Measurements from ENCODE around the gene RPL11. TPM values are rescaled to one million over a fixed set of nuclear protein-coding genes. Genes with fewer than 3 reads are reported as not detected.

RPL11 gene
- total RNA-seq, 8 experiments from 2014 or later, result 1,687 to 4,332 (median 2,623) TPM

Other genes with a start within 250 kb of the RPL11 start
- gene ASAP3, start 207.6 kb upstream of the RPL11 start, total RNA-seq, result 10 to 100 TPM; 29.0 to 96.6 (median 39.1) TPM
- gene E2F2, start 160.6 kb upstream of the RPL11 start, total RNA-seq, result 10 to 100 TPM in 1 of 8 experiments, 1 to 10 TPM in 3, under 1 TPM in 4; 0.21 to 18.5 (median 0.92) TPM
- 100 to 1,000 TPM in 4 of 8 experiments, 10 to 100 TPM in 4; 13.9 to 277 (median 70.3) TPM for gene ID3, start 132.3 kb upstream of the RPL11 start, total RNA-seq
- 10 to 100 TPM; 28.5 to 54.9 (median 37.2) TPM for gene ELOA, start 51.7 kb downstream of the RPL11 start, total RNA-seq
- gene PITHD1, start 86.6 kb downstream of the RPL11 start, total RNA-seq, result 100 to 1,000 TPM in 2 of 8 experiments, 10 to 100 TPM in 6; 40.1 to 106 (median 82.9) TPM
- 100 to 1,000 TPM in 1 of 8 experiments, 10 to 100 TPM in 7; 42.4 to 120 (median 61.1) TPM for gene LYPLA2, start 99.3 kb downstream of the RPL11 start, total RNA-seq
- 10 to 100 TPM; 18.2 to 57.1 (median 44.3) TPM for gene GALE, start 108.9 kb downstream of the RPL11 start, total RNA-seq
- gene HMGCL, start 133.6 kb downstream of the RPL11 start, total RNA-seq, result 10 to 100 TPM; 26.9 to 58.0 (median 42.2) TPM
- gene FUCA1, start 176.5 kb downstream of the RPL11 start, total RNA-seq, result 10 to 100 TPM in 6 of 8 experiments, 1 to 10 TPM in 2; 6.5 to 23.1 (median 18.9) TPM
- under 1 TPM in 4 of 8 experiments, not detected in 4; 0.09 to 0.57 (median 0.11) TPM for gene CNR2, start 221.6 kb downstream of the RPL11 start, total RNA-seq